MM.1S (cell line): Measurements from ENCODE around the gene ETV4.

ENCODE experiments used
- EZH2 ChIP-seq: fragments of 300-600 bp; sonication (generic); optimal IDR thresholded peaks from 2 replicates; pipeline ENCODE3; 2017; ENCODE audit warnings: low read depth, mild to moderate bottlenecking, antibody characterized with exemption, low read length, mixed read lengths
- EZH2phosphoT487 ChIP-seq: fragments of 300-600 bp; sonication (generic); IDR thresholded peaks from 2 replicates; pipeline ENCODE4 v1.6.1; 2018; ENCODE audit warnings: antibody characterized with exemption, low read length
- TF ChIP-seq, protein P1 (sequence below): fragments of 300-600 bp; sonication (generic); IDR thresholded peaks from 2 replicates; pipeline ENCODE4 v1.5.1; 2016; ENCODE audit warnings: antibody characterized with exemption, low read length, mixed read lengths

DNA sequence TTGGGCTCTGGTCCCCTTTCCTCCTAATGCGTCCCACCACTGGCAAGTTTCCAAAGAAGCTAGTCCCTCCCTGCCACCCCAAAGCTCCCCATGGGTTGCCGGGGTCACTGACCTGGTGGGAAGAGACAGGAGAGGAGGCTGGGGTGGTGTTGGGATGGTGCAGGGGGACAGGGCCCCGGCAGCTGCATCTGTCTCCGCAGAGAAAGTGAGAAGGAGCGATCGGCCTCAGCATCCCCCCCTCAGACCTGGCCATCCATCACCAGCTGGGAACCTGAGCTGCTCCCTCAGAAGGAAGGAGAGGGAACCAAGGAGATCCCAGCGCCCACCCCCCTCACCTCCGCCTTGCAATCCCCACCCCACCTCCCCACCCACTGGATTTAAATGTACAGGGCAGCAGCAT is 3.3 kb downstream of the ETV4 start:
- no peak for TF ChIP-seq EZH2phosphoT487
- no peak for TF ChIP-seq EZH2
- TF ChIP-seq, protein P1, sequence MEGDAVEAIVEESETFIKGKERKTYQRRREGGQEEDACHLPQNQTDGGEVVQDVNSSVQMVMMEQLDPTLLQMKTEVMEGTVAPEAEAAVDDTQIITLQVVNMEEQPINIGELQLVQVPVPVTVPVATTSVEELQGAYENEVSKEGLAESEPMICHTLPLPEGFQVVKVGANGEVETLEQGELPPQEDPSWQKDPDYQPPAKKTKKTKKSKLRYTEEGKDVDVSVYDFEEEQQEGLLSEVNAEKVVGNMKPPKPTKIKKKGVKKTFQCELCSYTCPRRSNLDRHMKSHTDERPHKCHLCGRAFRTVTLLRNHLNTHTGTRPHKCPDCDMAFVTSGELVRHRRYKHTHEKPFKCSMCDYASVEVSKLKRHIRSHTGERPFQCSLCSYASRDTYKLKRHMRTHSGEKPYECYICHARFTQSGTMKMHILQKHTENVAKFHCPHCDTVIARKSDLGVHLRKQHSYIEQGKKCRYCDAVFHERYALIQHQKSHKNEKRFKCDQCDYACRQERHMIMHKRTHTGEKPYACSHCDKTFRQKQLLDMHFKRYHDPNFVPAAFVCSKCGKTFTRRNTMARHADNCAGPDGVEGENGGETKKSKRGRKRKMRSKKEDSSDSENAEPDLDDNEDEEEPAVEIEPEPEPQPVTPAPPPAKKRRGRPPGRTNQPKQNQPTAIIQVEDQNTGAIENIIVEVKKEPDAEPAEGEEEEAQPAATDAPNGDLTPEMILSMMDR = no peak
